HEK293T (cell line): Measurements from ENCODE around the gene COL19A1.

Experiments
- CTCF ChIA-PET: fragments of 350-600 bp; formaldehyde crosslinking; extraction: SDS; loops from one replicate; lab custom pipeline; 2021; ENCODE audit warnings: antibody characterized with exemption, inconsistent platforms; lab: Yijun Ruan, JAX
- POLR2A ChIA-PET: fragments of 350-600 bp; formaldehyde crosslinking; extraction: SDS; loops from one replicate; lab custom pipeline; 2020; ENCODE audit warnings: antibody characterized with exemption, inconsistent platforms; lab: Yijun Ruan, JAX
- DNase-seq: peaks from one replicate; pipeline ENCODE4 v3.0.0; 2012; ENCODE audit warnings: mixed read lengths; ENCODE audit errors: extremely low spot score
- ARNT ChIP-seq: fragments of 450-650 bp; IDR thresholded peaks from 2 replicates; pipeline ENCODE4 v1.6.1; 2017; ENCODE audit warnings: mild to moderate bottlenecking
- BHLHE40 ChIP-seq: fragments of 450-650 bp; IDR thresholded peaks from 2 replicates; pipeline ENCODE4 v1.6.1; 2016; ENCODE audit warnings: mild to moderate bottlenecking, moderate library complexity, borderline replicate concordance
- CTBP1 ChIP-seq: fragments of 450-650 bp; IDR thresholded peaks from 2 replicates; pipeline ENCODE4 v1.6.1; 2016; ENCODE audit warnings: borderline replicate concordance
- ELF4 ChIP-seq: fragments of 450-650 bp; IDR thresholded peaks from 2 replicates; pipeline ENCODE4 v1.6.1; 2017; ENCODE audit warnings: antibody characterized with exemption
- FOXA1 ChIP-seq: fragments of 450-650 bp; IDR thresholded peaks from 2 replicates; pipeline ENCODE4 v1.6.1; 2016; ENCODE audit warnings: mild to moderate bottlenecking
- FOXK2 ChIP-seq: fragments of 450-650 bp; IDR thresholded peaks from 2 replicates; pipeline ENCODE4 v1.6.1; 2016; ENCODE audit warnings: mild to moderate bottlenecking
- FOXM1 ChIP-seq: fragments of 450-650 bp; IDR thresholded peaks from 2 replicates; pipeline ENCODE4 v1.6.1; 2017; ENCODE audit warnings: mild to moderate bottlenecking, borderline replicate concordance
- HDGF ChIP-seq: fragments of 450-650 bp; IDR thresholded peaks from 2 replicates; pipeline ENCODE4 v1.6.1; 2017; ENCODE audit warnings: antibody characterized with exemption, borderline replicate concordance
- L3MBTL2 ChIP-seq: fragments of 450-650 bp; conservative IDR thresholded peaks from 2 replicates; pipeline ENCODE4 v1.6.1; 2016; ENCODE audit warnings: mild to moderate bottlenecking
- LEF1 ChIP-seq: fragments of 450-650 bp; IDR thresholded peaks from 2 replicates; pipeline ENCODE4 v1.6.1; 2017; ENCODE audit warnings: mild to moderate bottlenecking, borderline replicate concordance
- NFRKB ChIP-seq: fragments of 450-650 bp; IDR thresholded peaks from 2 replicates; pipeline ENCODE4 v1.6.1; 2016; ENCODE audit warnings: mild to moderate bottlenecking, moderate library complexity
- PKNOX1 ChIP-seq: fragments of 450-650 bp; IDR thresholded peaks from 2 replicates; pipeline ENCODE4 v1.6.1; 2016
- SP1 ChIP-seq: fragments of 450-650 bp; IDR thresholded peaks from 2 replicates; pipeline ENCODE4 v1.6.1; 2017
- SUZ12 ChIP-seq: fragments of 450-650 bp; IDR thresholded peaks from 2 replicates; pipeline ENCODE4 v1.6.1; 2016; ENCODE audit warnings: mild to moderate bottlenecking
- TARDBP ChIP-seq: fragments of 450-650 bp; IDR thresholded peaks from 2 replicates; pipeline ENCODE4 v1.6.1; 2016
- ZNF384 ChIP-seq: fragments of 450-650 bp; IDR thresholded peaks from 2 replicates; pipeline ENCODE4 v1.6.1; 2016

Gene COL19A1

DNA sequence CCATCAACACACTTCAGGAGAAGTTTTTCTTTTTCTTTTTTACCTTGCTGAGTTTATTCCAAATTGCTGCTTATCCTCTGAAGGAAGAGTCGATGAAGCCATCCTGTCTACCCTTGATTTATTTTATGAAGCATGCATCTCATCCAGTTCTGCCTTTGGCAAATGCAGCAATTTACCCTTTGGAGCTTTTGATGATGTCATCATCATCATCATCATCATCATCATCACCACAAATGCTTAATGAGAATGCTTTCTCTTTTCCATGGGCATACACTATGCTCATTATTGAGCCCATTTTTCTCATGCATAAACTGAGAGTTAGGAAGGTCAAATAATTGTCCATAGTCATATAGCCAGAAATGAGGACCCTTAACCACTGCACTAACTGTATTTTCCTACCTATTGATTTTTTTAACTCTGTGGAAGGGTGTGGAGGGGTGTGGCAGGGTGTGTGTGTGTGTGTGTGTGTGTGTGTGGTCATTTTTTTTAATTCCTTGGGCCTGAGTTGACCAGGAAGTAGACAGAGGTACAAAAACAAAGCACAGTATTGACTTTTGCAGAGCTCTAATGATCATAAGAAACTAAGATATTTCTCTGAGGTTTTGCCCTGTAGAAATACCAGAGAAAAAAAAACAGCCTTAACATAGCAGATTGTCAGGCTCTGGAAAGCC lies 353.7 kb downstream of the COL19A1 start:
- no peak for TF ChIP-seq SUZ12
- TF ChIP-seq FOXK2: no peak
- POLR2A ChIA-PET: no interaction called here
- CTCF ChIA-PET: interaction anchor here (1.0 to 2.7 kb wide), 5 partner anchors 10 to 660 kb away, joined by 3 to 22 read pairs (median 17); no protein-coding TSS in a partner anchor
- no peak for DNase-seq

DNA sequence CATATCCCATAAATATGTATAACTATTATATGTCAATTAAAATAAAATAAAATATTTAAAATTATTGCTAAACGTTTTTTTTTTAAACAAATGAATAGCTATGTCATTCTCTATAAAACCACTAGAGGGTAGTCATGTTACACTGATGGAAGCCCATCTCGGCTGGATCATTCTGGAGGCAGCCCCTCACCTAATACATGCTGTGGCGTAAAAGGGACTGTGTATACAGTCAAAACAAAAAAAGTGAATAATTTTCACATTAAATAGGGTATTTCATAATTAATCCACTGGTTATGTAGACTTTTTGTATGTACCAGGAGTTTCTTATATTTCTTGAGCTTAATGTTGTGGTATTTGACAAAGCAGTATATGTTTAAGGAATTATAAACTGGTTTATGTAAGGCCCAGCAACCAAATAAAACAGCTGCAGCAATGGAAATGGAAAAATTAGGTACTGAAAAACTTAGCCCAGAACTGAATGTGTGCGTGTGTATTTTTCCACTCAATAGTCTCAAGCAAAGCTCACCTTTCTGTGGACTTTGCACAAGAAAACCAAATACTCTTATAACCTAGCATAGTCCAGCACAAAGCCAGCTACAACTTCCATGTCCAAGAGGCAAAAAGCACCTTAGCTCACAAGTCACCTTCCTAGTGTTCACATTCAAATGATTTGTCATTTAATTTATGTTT lies 354.8 kb downstream of the COL19A1 start:
- TF ChIP-seq ZNF384: peak; percentile 58; the same call in 1 of the 2 replicates
- no peak for TF ChIP-seq SUZ12
- POLR2A ChIA-PET: no interaction called here
- CTCF ChIA-PET: interaction anchor here (0.5 to 2.7 kb wide), 27 partner anchors 9 to 1292 kb away, joined by 3 to 22 read pairs (median 3); no protein-coding TSS in a partner anchor
- peak; percentile 46 for DNase-seq

DNA sequence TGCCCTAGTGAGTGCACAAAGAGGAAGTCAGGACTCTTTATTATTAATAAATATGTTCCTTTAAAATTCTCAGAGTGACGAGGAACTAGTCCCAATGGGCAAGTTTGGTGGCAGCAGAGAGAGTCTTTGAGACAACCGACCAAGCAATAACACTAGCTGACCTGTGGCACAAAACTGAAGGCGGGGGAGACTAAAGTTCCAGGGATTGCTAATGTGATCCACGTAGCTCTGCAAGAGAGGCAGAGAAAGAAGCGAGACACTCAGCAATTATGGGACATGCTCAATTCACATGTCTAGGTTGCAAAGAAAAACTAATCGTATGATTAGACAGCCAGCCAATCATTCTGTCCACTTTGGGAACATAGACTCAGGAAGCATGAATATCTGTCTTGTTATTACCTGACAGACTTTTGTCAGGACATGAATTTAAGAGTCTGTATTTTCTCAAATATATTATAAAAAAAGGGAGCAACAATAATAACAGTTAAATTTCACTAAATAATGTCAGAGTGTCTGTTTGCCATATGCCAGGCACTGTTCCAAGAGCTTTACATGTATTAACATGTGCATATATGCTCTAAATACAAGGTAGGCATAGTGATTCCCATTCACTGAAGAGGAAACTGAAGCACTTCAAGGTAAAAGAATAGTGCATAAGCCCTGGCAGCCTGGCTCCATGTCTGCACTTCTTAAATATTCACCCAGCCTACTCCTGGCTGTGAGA lies 355.5 kb downstream of the COL19A1 start:
- no peak for TF ChIP-seq SUZ12
- TF ChIP-seq FOXA1: no peak
- no peak for TF ChIP-seq L3MBTL2
- TF ChIP-seq FOXK2: no peak
- TF ChIP-seq SP1: no peak
- TF ChIP-seq NFRKB: no peak
- TF ChIP-seq ARNT: no peak
- TF ChIP-seq FOXM1: no peak
- no peak for TF ChIP-seq BHLHE40
- TF ChIP-seq LEF1: no peak
- ChIA-PET POLR2A (no interaction called here), CTCF (interaction anchor here (0.6 to 2.7 kb wide), 20 partner anchors 8 to 1292 kb away, joined by 3 to 22 read pairs (median 4); no protein-coding TSS in a partner anchor)
- DNase-seq: no peak

GRCh38 chr6:70222439-70222749 lies 356.0 kb downstream of the COL19A1 start:
- TF ChIP-seq PKNOX1: no peak
- no peak for TF ChIP-seq FOXK2
- TF ChIP-seq TARDBP: no peak
- TF ChIP-seq FOXM1: no peak
- no peak for TF ChIP-seq ZNF384
- TF ChIP-seq HDGF: no peak
- no peak for TF ChIP-seq L3MBTL2
- TF ChIP-seq ELF4: no peak
- no peak for TF ChIP-seq NFRKB
- DNase-seq: no peak
- CTCF ChIA-PET: interaction anchor here (1.3 to 2.0 kb wide), 2 partner anchors 82 to 1291 kb away, joined by 3 to 10 read pairs; no protein-coding TSS in a partner anchor
- POLR2A ChIA-PET: no interaction called here

- no peak for DNase-seq
- POLR2A ChIA-PET: no interaction called here
- TF ChIP-seq HDGF (no peak), SUZ12 (no peak), SP1 (no peak), ZNF384 (no peak), PKNOX1 (no peak), ARNT (no peak), FOXM1 (no peak), CTBP1 (no peak), LEF1 (no peak), L3MBTL2 (no peak), BHLHE40 (no peak), FOXA1 (no peak), ELF4 (no peak), TARDBP (no peak), NFRKB (no peak), FOXK2 (no peak)
- CTCF ChIA-PET: no interaction called here
Measured at GRCh38 chr6:70225055-70225454, 358.7 kb downstream of the COL19A1 start.

DNA sequence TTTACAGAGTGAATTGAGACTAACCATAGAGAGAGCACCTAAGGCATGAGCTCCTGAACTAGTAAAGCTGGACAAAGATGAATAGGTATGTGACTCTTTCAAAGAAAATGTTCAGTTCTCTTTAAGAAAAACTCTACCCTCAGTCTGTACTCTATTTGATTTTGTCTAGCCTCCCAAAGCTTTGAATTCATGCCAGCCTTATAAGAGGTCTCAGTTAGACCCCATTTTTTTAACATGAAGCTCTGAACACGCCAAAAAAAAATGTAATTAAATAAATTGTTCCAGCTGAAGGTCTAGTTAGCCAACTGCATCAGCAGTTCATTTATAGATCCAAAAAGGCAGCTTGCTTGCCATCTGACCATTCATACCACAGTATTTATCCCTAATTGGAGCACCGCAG lies 365.0 kb downstream of the COL19A1 start:
- no peak for TF ChIP-seq FOXK2
- no peak for TF ChIP-seq TARDBP
- no peak for TF ChIP-seq ZNF384
- TF ChIP-seq LEF1: no peak
- TF ChIP-seq CTBP1: no peak
- TF ChIP-seq SUZ12: no peak
- POLR2A ChIA-PET: interaction anchor here (1.4 kb wide), 1 partner anchor 182 kb away, joined by 3 read pairs; the partner anchor contains the start of gene FAM135A
- no peak for DNase-seq
- CTCF ChIA-PET: interaction anchor here (0.9 to 3.7 kb wide), 2 partner anchors 11 to 436 kb away, joined by 3 to 22 read pairs; partner anchors contain the start of gene SMAP1
